ENCODE measurements around the gene YTHDF1. TPM values are rescaled to one million over a fixed set of nuclear protein-coding genes. Genes with fewer than 3 reads are reported as not detected.

YTHDF1 gene
- total and polyA plus RNA-seq, 2 of the 8 experiments (the other 6 are each of a cell fraction or from before 2014, with no cell fraction given): 32.8 to 66.0 TPM

GRCh38 chr20:63188159-63188442 lies 27.8 kb downstream of the YTHDF1 start:
- Histone ChIP-seq H3K23me2 (ENCODE audit: low read depth, low read length) (no peaks in the 10 kb centered on the region; the same call in none of the 2 replicates), H2BK5ac (ENCODE audit: low read depth, low read length) (no peak overlapping the region), H3K56ac (replicated peaks; ENCODE audit: insufficient read length, low read depth, low read length) (no peak overlapping the region), H3K79me2 (ENCODE audit: control insufficient read depth in 1 of 2, insufficient read depth in 2 of 2, low read length in 2 of 2) (no peaks in the 10 kb centered on the region), H3K27me3 (replicated peaks in 1 of 4; ENCODE audit: control insufficient read depth in 3 of 4, extremely low read depth in 1 of 4, insufficient read depth in 3 of 4, low read length in 3 of 4) (no peaks in the 10 kb centered on the region; a peak in 2 of 7 replicates), H3K36me3 (ENCODE audit: control insufficient read depth in 2 of 4, insufficient read depth in 4 of 4, low read length in 3 of 4) (no peaks in the 10 kb centered on the region), H3K4me3 (ENCODE audit: extremely low read depth in 1 of 4, insufficient read depth in 2 of 4, low read depth in 3 of 4, low read length in 4 of 4) (no peak overlapping the region), H3K23ac (ENCODE audit: insufficient read length) (no peak overlapping the region), H3K79me1 (ENCODE audit: low read depth, low read length) (no peaks in the 10 kb centered on the region; the same call in 1 of the 2 replicates), H3K9me3 (ENCODE audit: insufficient read depth in 2 of 2, low read depth in 1 of 2, low read length in 1 of 2) (peaks cover 0 to 9% of the 10 kb centered on the region in 2 experiments; a peak in 2 of 4 replicates), H3K14ac (ENCODE audit: insufficient read length) (no peak overlapping the region), H2BK12ac (ENCODE audit: low read depth, low read length) (no peak overlapping the region), H3K4me1 (replicated peaks in 1 of 4; ENCODE audit: control insufficient read depth in 3 of 4, insufficient read depth in 4 of 4, low read length in 3 of 4) (peaks cover 0 to 2% (median 0%) of the 10 kb centered on the region in 4 experiments; a peak in 2 of 7 replicates), H4K20me1 (replicated peaks in 1 of 2; ENCODE audit: control insufficient read depth in 1 of 2, insufficient read depth in 2 of 2, low read length in 2 of 2) (peaks cover 0 to 18% of the 10 kb centered on the region in 2 experiments), H2BK15ac (ENCODE audit: low read length) (no peak overlapping the region), H3K4me2 (ENCODE audit: insufficient read depth in 1 of 2, low read depth in 2 of 2, low read length in 2 of 2) (no peak overlapping the region), H2BK120ac (replicated peaks; ENCODE audit: low read depth, low read length) (no peak overlapping the region), H2AFZ (ENCODE audit: low read length) (no peak overlapping the region), H3K18ac (ENCODE audit: extremely low read depth, low read length) (no peak overlapping the region), H4K91ac (replicated peaks; ENCODE audit: insufficient read length, low read length) (no peak overlapping the region), H2AK5ac (ENCODE audit: low read depth, low read length) (no peak overlapping the region), H3K4ac (replicated peaks; ENCODE audit: insufficient read length, low read depth, low read length) (no peak overlapping the region), H2BK20ac (ENCODE audit: low read length) (no peak overlapping the region), H3K9ac (replicated peaks in 1 of 4; ENCODE audit: extremely low read depth in 1 of 4, low read depth in 3 of 4, low read length in 3 of 4) (no peak overlapping the region), H4K5ac (ENCODE audit: insufficient read length, low read depth, low read length) (no peak overlapping the region), H3K27ac (ENCODE audit: low read depth, low read length) (no peak overlapping the region), H4K8ac (ENCODE audit: extremely low read depth, insufficient read depth, low read length) (no peak overlapping the region)
- DNase-seq (ENCODE audit: low read depth in 1 of 2, low spot score in 2 of 2): no peak
- no peak for FAIRE-seq
- CTCF ChIA-PET (ENCODE audit: partially characterized antibody): interaction anchor here (0.7 kb wide), 1 partner anchor 598 kb away, joined by 5 read pairs; no protein-coding TSS in a partner anchor
- POLR2A ChIA-PET (ENCODE audit: partially characterized antibody): interaction anchor here (1.4 to 1.6 kb wide), 2 partner anchors 9 to 27 kb away, joined by 3 to 5 read pairs; no protein-coding TSS in a partner anchor
- TF ChIP-seq NRF1 (IDR thresholded peaks at IDR 0.05; ENCODE audit: low read depth, low read length): no peak
- TF ChIP-seq RXRA (IDR thresholded peaks at IDR 0.05; ENCODE audit: insufficient read depth, low read depth, low read length): no peak
- no peak for TF ChIP-seq RBBP5 (IDR thresholded peaks at IDR 0.05; ENCODE audit: borderline replicate concordance, low read depth, low read length)
- 90% methylated on average over 11 of the region's 13 CpGs; no CpG with 5 or more reads in 1 of the 2 experiments for WGBS, 2 experiments (ENCODE audit: extremely low coverage in 1 of 2, insufficient coverage in 1 of 2, insufficient read length in 1 of 2, insufficient replicate concordance in 2 of 2, low coverage in 1 of 2, low lambda C conversion rate in 2 of 2, missing lambda C conversion rate in 1 of 2)

All from H1 (cell line).